GM12864 (cell line): ENCODE data around the gene SPATA17.

Experiments used
- DNase-seq: peaks from one replicate; pipeline ENCODE4 v3.0.0-alpha.2; 2011; ENCODE audit warnings: low read depth
- H3K4me3 ChIP-seq: 2 replicates; pipeline ENCODE4 v1.5.1; 2011; ENCODE audit warnings: mild to moderate bottlenecking, low read depth, low read length, control low read depth
- CTCF ChIP-seq: IDR thresholded peaks from 2 replicates; pipeline ENCODE4 v1.5.1; 2011; ENCODE audit warnings: low read depth, mild to moderate bottlenecking, moderate library complexity, low read length, control low read depth, inconsistent platforms; ENCODE audit errors: missing control alignments

The SPATA17 gene

DNA sequence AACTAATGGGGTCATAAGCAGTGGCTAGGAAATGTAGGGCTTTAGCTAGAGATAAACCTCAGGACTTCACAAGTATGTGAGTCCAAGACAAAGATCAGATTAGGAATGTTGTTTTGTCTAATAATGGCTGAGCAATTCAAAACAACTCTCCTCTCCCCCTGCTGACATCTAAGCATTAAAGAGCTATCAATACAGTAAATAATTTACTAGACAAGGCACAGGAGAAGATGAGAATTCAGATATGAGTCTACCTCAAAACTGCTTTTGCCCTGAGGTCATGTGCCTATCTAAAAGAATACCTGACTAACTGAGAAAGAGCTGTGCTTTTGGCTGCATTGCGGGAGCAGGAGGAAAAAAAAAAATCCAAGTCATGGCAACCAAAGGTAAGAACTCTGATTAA, 86.8 kb downstream of the SPATA17 start:
- no peak for TF ChIP-seq CTCF
- DNase-seq, result no peak

GRCh38 chr1:217718873-217719272, 87.7 kb downstream of the SPATA17 start:
- no peak overlapping the region for H3K4me3 ChIP-seq
- TF ChIP-seq CTCF, result peak; percentile 33
- no peak for DNase-seq

More for the DNA sequence above, 86.8 kb downstream of the SPATA17 start:
- no peak overlapping the region for H3K4me3 ChIP-seq

- TF ChIP-seq CTCF, result no peak
- no peak overlapping the region for H3K4me3 ChIP-seq
- DNase-seq, result no peak
These were observed 90.5 kb downstream of the SPATA17 start for GRCh38 chr1:217721692-217722091.

DNA sequence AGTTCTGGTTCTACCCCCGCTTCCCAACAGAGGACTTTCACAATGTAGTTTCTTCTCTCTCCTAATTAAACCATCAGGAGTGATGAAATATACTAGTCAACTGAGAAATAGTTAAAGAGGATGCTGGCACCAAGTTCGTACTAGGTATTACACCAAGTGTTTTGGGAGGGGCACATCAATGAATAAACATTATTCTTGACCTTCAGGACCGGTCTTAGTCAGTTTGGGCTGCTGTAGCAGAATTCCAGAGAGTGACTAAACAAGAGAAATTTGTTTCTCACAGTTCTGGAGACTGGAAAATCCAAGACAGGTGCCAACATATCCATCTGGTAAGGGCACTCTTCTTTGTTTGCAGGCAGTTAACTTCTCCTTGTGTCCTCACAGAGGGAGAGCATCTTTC, 103.8 kb downstream of the SPATA17 start:
- no peak for TF ChIP-seq CTCF
- no peak for DNase-seq
- no peak overlapping the region for H3K4me3 ChIP-seq

DNA sequence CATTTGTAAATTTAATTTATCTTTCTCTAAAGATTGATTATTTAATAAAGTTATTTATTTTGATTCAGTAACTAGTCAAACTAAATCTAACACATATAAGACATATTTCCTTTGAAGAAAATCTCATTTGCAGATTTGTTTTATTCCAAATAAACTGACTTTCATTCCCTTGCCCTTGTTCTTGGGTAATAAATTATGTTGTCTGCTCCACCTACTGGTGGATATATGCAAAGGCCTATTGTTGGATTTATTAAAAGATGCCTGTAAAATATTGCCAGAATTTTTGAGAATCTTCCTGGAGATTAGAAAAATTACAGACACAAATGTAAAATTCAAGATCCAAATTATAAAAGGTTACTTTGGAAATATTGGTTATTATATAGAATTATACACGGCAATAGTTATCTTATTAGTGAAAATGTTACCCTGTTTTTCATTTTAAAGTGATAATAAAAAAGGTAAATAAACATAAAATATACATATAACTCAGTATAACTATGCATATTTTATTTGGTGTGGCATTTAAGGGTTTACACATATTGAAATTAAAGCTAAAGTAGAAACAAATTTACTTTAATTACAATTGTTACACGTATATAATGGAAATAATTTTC, 116.1 kb downstream of the SPATA17 start:
- DNase-seq, result no peak
- no peak overlapping the region for H3K4me3 ChIP-seq
- TF ChIP-seq CTCF, result peak; percentile 46

DNA sequence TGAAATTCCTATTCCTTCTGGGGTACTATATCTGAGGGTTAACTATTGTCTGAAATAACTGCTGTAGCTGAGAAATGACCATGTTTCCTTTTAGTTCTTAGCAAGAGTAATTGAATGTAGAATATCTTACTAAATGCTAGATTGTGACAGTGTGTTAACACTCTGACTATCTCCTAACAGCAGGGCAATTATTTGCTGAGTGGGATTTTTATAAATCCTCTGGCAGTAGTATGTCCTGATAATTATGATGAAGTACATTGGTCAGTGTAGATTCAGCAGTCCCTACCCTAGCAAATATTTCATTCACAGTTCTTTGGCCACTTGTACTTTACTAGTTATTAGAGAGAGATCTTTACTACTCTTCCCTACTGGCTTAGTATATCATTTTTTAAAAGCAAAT, 138.6 kb downstream of the SPATA17 start:
- no peak for DNase-seq
- no peak overlapping the region for H3K4me3 ChIP-seq
- no peak for TF ChIP-seq CTCF

- no peak for TF ChIP-seq CTCF
- no peak for DNase-seq
- H3K4me3 ChIP-seq, result no peak overlapping the region
These were observed 139.8 kb downstream of the SPATA17 start for GRCh38 chr1:217770918-217771317.
